ENCODE measurements around the gene EXD3.
"Not testable (repeated sequence)": the region's sequence is repeated elsewhere in the genome, so short reads cannot be mapped to it uniquely, and the experiment has no call there.

Gene EXD3, protein sequence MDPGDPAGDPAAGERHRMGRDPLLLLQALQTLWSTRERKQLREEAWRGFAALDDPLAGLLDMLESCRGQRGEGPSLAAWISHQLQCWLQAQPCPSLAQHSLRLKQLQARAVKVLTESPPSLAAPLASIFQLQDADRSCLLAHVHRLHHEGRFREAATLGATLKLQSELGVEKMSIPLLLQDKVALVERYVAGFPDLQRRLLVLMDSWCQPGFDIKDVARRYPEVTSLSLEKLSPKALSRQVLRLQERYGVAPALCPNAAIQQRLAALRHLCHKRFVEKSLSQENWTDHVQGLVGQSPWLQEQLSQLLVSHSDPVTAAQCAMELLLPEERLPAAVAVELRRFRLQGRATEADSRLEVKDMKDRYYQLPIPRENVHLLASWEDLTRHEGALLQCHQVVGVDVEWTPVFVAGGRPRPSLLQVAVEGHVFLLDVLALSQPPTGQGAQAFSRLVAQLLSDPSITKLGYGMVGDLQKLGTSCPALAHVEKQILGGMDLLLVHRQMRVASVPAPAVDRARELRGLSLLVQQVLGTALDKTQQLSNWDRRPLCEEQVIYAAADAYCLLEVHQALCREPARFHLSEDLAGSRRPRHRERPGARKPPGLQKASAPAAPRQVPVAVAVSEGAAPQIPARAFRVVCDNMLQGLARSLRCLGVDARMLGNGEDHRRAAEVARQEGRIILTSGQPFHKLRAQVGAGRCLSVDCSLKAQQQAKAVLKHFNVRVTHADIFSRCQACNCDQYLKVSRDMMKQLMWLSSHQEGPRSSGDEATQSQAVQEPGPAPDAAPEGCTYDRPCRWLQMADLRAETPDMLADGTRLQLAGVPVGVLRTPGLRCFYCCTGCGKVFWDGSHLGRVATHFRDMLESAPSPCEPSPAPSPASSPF

DNA sequence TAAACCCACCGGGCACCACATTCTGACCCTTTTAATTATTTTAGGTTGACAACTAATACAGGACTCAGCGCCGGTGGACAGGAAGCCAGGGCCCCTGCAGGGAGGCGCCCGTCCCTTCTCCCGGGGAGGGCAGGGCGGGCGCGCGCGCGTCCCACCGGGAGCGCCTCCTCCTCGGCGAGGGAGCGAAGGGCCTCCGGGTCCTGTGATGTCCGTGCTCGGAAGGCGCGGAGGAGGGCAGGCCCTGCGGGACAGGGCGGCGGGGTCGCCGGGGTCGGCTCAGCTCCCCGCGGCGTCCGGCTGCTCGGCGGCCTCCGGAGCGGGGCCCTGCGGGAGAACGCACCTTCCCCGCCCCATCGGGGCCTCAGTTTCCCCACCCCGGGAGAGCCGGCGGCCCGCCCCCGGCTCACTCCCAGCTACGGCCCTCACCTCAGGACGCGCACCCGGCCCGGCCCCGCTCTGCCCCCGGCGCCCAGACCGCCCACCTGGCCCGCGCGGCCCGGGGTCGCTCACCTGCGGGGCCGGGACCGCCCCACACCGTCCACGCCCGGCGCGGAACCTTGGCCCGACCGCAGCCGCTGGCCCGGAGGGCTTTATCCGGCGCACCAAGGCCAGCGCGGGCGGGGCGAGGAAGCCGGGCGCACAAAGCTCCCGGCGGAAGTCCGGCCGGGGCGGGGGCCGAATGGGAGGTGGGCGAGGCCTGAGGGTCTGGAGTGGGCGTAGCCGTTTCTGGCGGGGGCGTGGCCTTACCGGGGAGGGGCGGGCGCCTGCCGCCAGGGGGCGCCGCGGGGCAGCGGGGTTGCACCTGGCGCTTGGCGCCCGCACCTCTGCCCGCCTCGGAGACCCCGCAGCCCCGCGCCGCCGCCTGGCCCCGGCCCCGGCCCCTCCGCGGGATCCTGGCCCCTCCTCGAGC, at the start of gene EXD3, which contains the start of gene NOXA1:
Gene EXD3 (minus strand): TSS at position 559 of the 910 bp plus-strand sequence. CDS start 27,805 bp downstream, outside the sequence.
Gene NOXA1 (plus strand): TSS at position 790 of the 910 bp plus-strand sequence. CDS start 137 bp downstream, outside the sequence.
- peak; percentile 90 for DNase-seq

DNA sequence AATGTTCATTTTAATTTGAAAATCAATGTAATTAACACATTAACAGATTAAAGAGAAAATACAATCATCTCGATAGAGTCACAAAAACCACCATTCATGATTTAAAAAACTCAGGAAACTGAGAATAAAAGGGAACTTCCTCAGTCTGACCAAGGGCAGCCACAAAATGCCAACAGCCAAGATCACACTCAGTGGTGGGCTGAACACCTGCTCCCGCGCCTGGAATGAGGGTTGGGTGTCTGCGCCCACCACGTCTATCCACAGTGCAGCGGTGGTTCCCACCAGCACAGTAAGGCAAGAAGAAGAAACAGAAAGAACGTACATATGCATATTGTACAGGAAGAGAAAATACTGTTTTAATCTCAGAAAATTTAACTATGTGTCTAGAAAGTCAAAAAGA, 47.8 kb upstream of the EXD3 start:
- DNase-seq, result peak; percentile 36

DNA sequence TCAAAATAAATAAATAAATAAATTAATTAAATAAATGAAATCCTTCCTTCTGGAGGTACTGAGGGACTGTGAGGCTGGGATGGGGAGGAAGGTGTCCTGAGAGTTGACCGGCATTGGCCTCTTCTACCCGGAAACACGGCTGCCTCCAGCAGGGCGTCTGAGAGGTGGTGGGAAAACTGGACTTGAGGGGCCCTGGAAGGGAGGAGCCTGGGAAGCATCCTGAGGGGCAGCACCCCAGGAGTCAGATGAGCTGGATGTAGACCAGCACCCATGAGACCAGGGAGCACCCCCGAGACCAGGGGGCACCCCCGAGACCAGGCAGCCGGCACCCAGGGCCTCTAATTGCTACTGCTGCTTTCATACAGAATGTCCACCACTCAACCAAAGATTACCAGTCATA, 44.9 kb upstream of the EXD3 start:
- DNase-seq, result no peak

DNA sequence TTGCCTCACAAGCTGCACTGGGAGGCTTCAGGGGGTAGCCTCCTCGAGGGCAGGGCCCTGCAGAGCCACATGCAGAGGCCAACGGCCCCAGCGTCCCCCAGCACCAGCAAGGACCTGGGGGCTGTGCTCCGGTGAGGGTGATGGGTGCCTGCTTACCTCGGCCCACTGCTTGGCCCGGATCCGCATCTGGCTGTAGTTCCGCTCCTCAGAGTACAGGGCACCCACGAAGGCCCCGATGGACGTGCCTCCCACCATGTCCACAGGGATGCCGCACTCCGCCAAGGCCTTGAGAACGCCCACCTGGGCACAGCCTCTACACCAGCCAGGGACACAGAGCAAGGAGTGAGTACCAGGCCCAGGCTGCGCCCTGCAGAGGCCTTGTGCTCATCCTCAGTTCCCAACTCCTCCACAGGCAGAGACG, 44.2 kb upstream of the EXD3 start:
- DNase-seq, result no peak

DNA sequence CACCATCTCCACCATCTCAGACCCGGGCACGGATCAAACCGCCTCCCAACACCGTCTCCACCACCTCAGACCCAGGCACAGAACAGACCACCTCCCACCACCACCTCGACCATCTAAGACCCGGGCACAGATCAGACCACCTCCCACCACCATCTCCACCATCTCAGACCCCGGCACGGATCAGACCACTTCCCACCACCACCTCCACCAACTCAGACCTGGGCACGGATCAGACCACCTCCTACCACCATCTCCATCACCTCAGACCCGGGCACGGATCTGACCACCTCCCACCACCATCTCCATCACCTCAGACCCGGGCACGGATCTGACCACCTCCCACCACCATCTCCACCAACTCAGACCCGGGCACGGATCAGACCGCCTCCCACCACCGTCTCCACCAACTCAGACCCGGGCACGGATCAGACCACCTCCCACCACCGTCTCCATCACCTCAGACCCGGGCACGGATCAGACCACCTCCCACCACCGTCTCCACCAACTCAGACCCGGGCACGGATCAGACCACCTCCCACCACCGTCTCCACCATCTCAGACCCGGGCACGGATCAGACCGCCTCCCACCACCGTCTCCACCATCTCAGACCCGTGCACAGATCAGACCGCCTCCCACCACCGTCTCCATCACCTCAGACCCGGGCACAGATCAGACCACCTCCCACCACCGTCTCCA, 43.6 kb upstream of the EXD3 start:
- DNase-seq, result not testable (repeated sequence)

DNA sequence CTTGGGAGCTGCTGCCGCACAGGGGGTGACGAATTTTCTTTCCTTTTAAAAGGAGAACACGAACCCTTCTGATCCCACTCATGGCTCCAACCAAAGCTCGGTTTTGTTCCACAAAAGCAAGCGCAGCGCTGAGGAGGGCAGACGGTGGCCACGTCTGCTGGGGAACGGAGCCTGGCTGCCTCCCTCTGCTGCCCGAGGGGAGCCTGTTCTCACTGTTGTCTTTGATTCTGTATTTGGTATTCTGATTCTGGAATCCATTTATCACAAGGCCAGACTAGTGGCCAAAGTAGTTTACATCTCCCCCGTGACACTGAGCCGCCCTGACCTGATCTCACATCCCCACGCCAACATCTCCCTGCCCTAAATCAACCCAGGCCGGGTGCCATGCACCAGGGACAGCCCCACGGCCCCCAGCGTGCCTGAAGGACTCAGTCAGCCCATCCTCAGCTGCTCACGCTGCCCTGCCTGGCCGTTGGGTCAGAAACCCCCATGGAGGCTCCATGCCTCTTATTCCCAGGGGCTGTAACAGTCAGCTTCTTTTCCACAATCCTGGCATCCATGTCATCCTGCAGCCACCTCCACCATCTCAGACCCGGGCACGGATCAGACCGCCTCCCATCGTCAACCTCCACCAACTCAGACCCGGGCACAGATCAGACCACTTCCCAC, 42.9 kb upstream of the EXD3 start:
- DNase-seq, result no peak

DNA sequence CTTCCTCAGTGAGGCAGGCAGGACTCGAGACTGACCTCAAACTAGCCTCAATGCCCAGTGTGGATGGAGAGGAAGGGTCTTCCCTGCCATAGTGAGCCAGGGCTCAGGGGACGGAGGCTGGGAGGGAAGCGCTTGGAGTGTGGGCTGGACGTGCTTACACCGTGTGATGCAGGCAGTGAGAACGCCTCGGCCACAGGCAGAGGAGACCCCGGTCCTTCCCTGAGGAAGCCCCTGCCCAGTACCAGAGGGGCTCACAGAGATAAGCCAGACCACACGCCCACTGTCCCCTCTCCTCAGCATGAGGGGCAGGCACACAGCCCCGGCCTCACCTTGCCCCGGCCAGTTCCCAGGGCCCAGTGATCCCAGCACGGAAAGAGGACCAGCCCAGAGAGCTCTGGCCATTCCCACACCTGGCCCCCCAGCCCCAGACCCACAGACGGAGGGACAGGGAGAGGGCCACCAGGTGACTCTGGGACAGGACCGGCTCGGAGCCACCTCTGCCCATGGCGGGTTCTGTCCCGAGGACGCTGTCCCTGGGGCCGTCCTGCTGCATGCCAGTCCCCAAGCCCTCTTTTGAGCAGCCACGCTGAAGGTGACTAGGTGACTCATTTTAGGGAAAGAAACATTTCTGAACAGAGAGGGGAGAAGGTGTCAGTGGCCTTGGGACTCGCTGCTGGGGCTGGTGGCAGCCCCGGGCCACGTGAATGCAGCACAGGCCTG, 42.2 kb upstream of the EXD3 start:
- no peak for DNase-seq

DNA sequence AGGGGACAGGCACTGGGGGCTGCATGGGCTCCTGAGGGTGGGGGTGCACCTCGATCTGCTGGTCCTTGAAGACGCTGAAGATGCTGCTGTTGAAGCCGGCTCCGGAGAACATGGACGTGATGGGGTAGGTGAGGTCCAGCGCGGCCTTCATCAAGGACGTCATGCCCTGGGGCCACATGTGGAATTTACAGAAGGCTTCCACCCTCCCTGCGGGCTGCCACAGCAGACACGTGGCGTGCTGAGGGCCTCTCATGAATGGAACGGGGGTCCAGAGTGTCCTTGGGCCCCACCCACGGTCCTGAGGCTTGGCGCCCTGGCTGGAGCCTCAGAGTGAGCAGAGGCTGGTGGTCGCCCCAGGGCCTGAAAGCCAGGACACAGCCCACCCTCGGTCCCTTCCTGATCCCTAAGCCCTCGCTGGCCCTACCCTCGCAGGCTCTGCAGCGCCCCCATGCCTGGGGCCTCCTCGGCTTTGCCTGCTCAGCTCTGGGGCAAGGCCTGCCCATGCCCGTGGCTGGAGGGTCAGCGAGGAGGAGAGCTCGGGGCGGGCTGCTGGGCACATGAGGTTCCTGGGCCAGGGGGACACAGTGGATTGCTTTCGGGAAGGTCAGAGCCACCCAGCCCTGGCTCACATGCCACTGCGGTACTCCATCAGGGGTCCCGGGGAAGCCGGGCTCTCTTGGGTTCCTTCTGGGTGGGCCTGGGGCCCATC, 41.5 kb upstream of the EXD3 start:
- no peak for DNase-seq

DNA sequence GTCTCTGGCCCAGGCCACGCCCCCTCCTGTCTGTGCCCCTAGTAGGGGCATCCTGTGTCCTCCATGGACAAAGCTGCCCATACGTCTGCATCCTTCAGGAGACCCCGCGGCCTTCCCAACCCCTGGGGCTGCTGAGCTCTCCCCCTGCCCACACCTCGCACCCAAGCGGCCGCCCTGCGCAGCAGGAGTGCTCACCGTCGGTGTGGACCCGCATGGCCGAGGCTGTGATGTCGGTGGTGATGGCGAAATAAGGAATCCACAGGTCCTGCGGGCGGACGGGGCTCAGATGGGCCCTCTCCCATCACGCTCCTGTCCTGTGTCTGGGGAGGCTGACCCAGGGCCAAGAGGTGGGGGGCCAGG, 40.9 kb upstream of the EXD3 start:
- DNase-seq, result no peak

DNA sequence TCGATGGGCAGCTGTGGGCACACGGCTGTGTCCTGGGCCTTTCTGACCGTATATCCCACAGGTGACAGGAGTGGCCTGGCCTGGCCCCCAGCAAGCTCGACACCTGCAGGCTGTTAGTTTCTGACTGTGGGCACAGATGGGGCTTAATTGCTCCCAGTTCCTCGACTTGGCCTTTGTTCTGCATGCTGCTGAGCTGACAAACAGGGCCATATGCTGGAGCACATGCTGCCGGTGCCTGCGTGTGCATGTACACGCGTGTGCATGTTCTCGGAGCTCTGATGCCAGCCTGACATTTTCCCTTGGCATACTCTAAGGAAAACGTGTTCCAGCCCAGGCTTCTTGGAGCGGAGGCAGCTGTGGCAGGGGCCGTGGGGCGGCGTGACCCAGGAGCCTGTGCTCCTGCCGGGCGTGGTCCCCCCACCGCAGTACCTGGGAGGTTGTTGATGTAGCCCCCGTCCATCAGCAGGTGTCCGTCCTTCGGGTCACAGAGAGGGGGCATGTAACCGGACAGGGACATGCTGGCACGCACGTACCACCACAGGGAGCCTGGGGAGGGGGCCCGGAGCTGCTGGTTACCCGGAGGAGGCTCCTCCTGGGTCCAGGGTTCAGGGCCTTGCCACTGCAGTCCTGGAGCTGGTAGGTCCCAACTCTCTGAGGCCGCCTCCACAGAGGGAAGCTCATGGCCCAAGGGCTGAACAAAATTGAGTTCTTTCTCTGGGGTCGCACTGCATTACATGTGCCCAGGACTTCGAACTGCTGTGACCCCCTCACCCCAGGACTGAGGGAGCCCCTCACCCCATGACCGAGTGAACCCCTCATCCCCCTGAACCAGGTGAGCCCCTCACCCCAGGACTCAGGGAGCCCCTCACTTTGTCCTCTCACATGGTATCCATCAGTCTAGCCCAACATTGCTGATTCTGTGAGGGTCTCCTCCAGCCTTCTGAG, 40.3 kb upstream of the EXD3 start:
- no peak for DNase-seq

DNA sequence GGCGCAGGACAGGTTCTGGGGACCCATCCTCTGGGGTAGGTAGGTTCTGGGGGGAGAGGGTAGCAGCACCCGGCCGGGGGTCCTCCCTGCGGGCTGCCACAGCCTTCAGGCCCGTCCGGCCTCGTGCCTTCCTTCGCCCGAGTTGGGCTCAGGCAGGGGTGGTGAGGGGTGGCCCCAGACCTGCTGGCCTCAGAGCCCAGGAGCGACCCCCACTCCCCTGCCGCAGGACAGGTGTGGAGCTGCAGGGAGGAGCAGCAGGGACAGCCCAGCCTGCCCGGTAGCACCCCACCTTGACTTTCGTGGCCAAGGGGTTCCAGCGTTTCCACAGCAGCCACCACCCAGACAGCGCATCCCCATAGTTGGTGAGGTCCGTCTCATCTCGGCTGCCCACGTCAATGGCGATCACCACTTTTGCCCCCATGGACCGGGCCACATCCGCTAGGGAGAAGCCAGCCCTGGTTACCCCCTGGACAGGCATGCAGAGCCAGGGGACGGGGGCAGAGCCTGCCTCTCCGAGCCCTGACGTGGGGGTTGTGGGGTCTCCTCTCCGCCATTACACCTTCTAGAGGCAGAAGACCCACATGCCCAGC, 39.5 kb upstream of the EXD3 start:
- DNase-seq, result no peak

DNA sequence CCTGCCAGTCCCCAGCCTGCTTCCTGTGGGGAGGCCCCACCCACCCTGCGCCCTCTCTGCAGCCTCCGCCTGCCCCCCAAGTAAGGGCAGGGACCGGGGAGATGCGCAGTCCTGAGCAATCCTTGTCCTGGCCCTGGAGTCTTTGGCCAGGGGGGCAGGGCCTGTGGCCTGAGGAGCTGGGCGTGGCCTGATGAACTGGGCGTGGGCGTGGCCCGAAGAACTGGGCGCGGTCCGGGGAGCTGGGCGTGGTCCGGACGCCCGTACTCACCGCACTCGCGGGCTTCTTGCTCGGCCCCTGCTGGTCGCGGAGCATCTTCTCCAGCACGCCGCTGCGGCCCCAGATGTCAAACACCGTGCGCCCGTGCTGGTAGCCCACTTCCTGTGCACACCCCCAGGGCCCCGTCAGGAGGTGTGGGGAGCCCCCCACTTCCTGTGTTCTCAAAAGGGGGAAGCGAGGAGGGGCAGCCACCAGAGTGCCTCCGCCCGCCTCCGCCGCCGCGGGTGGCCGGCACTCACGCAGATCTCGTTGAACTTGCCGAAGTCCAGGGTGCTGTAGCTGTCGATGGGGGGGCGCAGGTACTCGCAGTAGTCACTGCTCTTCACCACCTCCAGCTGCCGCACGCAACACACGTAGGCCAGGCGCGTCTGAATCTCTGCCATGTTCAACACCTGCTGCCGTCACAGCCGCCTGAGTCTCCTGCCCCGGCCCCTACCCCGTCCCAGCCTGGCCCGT, 38.9 kb upstream of the EXD3 start:
- no peak for DNase-seq

DNA sequence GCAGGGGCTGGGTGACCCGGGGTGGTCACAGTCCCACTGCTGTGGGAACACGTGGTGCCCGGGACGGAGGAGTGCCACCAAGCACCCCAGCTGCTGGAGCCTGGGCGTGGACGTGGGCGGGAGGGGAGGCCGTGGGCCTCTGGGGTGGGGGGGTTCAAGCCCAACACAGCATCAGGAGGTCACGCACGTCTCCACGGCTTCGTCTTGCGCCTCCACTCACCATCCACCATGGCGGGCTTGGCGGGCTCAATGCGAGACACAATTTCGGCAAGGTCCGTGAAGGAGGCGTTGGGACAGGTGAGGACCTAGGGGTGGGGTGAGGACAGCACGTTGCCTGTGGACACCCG, 38.3 kb upstream of the EXD3 start:
- no peak for DNase-seq

DNA sequence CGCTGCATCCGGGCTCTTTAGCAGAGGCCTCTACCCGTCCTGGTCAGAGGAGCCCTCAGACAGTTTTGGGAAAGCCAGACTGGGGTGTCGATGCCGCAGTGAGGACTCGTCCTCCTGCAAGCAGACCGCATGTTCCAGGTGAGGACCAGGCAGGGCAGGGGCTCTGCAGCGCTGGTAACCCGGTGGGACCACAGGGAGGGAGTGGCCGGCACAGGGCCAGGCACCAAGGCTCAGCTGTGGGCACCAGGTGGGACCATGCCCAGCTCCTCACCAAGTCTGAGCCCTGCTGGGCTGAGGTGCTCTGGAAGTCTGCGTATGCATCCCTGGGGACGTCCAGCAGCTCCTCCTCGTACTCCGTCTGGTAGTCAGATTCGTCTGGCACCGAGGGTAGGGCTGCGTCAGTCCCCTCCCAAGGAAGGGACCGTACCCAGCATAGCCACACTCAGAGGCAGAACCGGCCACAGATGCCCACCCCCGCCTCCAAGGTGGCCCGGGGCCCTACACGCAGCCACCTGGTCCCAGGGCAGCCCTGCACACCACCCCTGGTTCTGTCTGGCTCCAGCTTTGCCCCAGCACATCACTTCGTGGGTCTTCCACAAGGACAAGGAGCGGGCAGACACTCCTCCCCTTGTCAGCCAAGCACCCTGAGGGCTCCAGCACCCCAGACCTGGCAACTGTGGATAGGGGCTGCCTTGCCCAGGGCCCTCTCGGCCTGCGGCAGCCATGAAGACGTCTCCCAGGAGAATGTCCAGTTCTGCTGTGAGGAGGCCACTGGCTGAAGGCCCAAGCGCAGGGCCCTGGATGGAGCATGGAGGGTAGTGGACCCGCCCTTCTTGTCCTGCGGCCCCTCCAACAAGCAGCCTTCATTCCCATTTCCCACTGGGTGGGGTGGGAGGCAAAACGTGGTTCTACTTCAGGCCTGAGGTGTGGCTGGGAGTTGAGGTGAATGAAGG, 37.7 kb upstream of the EXD3 start:
- no peak for DNase-seq

DNA sequence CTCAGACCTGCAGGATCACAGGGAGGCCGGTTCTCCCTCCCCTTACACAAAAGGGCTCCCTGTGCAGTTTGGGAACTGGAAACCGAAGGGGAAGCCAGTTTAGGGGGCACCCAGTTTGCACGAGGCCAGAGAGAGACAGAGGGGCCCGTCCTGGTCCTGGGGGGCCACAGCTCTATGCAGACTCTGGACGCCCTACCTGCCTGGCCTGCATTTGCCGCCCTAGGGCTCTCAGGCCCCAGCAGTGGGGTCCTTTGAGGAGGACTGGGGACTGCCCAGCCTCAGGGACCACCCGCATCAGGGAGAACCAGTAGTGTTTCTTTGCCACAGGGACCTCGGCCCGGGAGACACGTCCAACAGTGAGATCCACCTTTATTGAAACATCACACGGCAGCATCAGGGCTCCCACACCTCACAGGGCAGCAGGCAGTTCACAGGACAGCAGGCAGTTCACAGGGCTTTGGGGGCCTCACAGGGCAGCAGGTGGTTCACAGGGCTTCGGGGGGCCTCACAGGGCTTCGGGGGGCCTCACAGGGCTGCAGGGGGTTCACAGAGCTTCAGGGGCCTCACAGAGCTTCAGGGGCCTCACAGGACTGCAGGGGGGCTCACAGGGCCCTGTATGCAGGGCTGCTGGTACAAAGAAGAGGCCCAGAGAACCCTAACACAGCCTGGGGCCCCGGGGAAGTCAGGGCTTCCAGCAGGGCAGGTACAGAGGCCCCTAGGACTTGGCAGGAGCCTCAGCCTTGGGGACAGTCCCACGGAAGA, 36.8 kb upstream of the EXD3 start:
- no peak for DNase-seq

DNA sequence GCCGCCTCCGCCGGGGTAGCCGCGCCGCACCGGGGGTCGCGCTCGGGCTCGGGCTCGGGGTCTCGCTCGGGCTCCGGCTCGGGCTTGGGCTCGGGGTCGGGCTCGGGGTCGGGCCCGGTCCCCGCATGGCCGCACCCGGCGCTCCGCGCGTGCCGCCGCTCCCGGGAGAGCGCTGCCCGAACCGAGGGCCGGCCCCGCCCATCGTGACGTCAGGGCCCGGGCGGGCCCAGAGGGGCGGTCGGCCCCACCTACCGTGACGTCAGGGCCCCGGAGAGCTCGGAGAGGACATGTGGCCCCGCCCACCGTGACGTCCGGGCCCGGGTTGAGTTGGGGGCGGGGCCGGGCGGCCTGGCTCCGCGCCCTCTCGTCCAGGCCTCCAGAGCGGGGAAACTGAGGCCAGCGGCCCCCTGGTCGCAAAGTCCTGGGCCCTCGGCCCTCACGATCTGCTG, 36.2 kb upstream of the EXD3 start, which contains the start of gene NSMF:
Gene NSMF (minus strand): TSS at position 183 of the 449 bp plus-strand sequence. CDS start 232 bp downstream, outside the sequence.
- peak; percentile 85 for DNase-seq

All from GDM1 (cell line).